ENCODE data around the gene GBF1.

The GBF1 gene

DNA sequence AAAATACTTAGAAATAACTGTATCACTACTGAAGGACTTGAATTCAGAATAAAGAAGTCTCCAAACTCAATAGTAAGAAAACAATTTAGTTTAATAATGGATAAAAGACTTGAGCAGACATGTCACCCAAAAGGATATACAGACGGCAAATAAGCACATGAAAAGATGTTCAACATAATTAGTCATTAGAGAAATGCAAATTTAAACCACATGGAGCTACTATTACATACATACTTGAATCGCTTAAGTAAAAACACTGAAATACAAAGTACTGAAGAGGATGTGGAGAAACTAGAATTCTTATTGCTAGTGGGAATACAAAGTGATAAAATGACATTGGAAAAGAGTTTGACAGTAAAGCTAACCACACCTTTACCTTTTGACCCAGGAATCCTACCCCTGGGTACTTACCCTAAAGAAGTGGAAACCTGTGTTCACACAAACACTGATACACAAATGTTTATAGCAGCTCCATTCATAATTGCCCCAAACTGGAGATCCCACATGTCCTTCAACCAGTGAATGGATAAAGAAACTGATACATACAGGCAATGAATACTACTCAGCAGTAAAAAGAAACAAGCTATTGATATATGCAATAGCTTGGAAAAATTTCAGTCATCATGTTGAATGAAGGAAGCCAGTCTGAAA lies 95.8 kb downstream of the GBF1 start:
- TF ChIP-seq, protein P1, sequence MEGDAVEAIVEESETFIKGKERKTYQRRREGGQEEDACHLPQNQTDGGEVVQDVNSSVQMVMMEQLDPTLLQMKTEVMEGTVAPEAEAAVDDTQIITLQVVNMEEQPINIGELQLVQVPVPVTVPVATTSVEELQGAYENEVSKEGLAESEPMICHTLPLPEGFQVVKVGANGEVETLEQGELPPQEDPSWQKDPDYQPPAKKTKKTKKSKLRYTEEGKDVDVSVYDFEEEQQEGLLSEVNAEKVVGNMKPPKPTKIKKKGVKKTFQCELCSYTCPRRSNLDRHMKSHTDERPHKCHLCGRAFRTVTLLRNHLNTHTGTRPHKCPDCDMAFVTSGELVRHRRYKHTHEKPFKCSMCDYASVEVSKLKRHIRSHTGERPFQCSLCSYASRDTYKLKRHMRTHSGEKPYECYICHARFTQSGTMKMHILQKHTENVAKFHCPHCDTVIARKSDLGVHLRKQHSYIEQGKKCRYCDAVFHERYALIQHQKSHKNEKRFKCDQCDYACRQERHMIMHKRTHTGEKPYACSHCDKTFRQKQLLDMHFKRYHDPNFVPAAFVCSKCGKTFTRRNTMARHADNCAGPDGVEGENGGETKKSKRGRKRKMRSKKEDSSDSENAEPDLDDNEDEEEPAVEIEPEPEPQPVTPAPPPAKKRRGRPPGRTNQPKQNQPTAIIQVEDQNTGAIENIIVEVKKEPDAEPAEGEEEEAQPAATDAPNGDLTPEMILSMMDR (IDR thresholded peaks at IDR 0.05; ENCODE audit: low read depth, low read length), result no peak
- Histone ChIP-seq H3K4me1 (no peaks in the 10 kb centered on the region), H3K4me3 (ENCODE audit: low read depth, low read length) (no peak overlapping the region), H3K9me3 (no peaks in the 10 kb centered on the region), H3K27me3 (no peaks in the 10 kb centered on the region), H3K36me3 (peaks cover 10% of the 10 kb centered on the region)
- DNase-seq, result no peak

DNA sequence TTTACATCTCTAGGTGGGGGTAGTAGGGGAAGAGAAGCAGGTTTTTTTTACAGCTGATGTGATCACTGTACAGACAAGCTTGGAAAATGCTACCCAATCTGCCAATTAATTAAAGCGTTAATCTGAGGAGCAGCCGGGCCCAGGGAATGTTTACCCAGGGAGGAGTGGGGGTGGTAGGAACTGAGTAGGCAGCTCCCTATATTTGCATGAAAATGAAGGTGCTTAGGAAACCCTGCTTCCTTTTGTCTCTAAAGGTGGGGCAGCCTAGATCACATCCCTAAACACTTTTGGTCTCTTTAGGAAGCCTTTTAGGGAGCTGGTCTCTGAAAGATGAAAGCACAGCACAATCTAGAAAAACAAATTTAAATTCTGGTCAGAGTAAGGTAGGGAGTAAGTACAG lies 97.1 kb downstream of the GBF1 start:
- no peak for DNase-seq
- Histone ChIP-seq H3K27me3 (no peaks in the 10 kb centered on the region), H3K9me3 (no peaks in the 10 kb centered on the region), H3K4me3 (ENCODE audit: low read depth, low read length) (no peak overlapping the region), H3K4me1 (no peaks in the 10 kb centered on the region), H3K36me3 (peaks cover 14% of the 10 kb centered on the region)
- TF ChIP-seq, protein P1 (IDR thresholded peaks at IDR 0.05; ENCODE audit: low read depth, low read length), result no peak

GRCh38 chr10:102342958-102343357 lies 97.6 kb downstream of the GBF1 start:
- Histone ChIP-seq H3K36me3 (peaks cover 14% of the 10 kb centered on the region), H3K4me3 (ENCODE audit: low read depth, low read length) (no peak overlapping the region), H3K4me1 (no peaks in the 10 kb centered on the region), H3K27me3 (no peaks in the 10 kb centered on the region), H3K9me3 (no peaks in the 10 kb centered on the region)
- TF ChIP-seq, protein P1 (IDR thresholded peaks at IDR 0.05; ENCODE audit: low read depth, low read length), result no peak
- no peak for DNase-seq

GRCh38 chr10:102344067-102344466 lies 98.7 kb downstream of the GBF1 start:
- Histone ChIP-seq H3K27me3 (no peaks in the 10 kb centered on the region), H3K4me3 (ENCODE audit: low read depth, low read length) (no peak overlapping the region), H3K4me1 (no peaks in the 10 kb centered on the region), H3K36me3 (peaks cover 14% of the 10 kb centered on the region), H3K9me3 (no peaks in the 10 kb centered on the region)
- DNase-seq, result no peak
- TF ChIP-seq, protein P1 (IDR thresholded peaks at IDR 0.05; ENCODE audit: low read depth, low read length), result no peak

DNA sequence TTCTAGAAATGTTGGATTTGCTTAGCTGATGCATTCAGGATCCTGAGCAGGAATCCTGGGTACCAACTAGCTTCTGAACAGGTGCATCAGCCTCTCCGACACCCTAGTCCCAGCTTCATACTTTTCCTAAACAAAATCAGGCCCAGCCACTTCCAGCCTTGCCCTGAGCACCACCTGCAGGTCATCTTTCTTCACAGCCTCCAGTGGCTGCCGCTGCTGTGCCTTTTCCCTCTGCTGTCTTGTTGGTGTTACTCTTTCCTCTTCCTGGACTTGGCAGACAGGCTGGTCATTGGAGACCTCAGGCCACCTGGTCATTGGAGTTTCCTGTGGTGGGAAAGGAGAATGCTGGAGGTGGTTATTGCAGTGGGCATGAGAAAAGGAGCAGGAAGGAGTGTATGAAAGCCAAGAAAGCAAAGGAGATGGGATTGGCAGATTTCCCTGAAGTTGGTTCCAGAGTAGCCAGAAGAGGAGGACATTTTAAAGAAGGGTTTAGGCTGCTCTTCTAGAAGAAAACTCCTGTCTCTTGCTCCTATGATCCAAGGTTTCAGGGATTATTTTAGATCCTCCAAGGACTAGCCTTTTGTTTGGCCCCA lies 102.0 kb downstream of the GBF1 start:
- TF ChIP-seq, protein P1 (IDR thresholded peaks at IDR 0.05; ENCODE audit: low read depth, low read length), result peak; percentile 69
- Histone ChIP-seq H3K36me3 (peaks cover 22% of the 10 kb centered on the region), H3K4me3 (ENCODE audit: low read depth, low read length) (no peak overlapping the region), H3K4me1 (no peaks in the 10 kb centered on the region), H3K9me3 (no peaks in the 10 kb centered on the region), H3K27me3 (no peaks in the 10 kb centered on the region)
- DNase-seq, result peak; percentile 43

DNA sequence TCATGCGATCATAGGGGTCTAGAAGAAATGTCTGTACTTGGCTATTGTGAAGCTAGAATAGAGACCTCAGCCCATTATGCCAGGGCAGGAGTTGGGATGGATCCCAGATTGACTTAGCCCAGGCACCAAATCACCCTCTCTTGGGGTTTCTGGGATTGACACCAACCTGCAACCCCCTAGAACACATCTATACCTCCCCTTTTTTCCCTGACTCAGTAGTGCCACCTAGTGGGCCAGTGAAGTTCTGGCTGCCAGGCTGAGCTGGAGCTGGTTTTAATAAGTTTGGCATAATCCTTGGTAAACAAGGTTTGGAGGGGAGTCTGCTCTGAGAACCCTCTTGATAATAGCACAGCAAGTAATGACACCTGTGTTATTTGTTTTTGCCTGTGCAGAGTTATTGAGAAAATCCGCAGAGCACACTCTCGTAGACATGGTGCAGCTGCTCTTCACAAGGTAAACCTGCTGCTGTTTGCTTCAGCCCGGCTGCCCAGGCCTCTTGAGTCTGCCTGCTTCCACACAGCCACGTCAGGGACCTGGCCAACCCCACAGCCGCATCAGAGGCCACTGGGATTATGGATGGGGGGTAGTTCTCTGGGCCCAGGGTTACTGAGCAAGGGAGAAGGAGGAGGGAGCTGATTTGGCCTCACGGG lies 106.9 kb downstream of the GBF1 start:
- Histone ChIP-seq H3K36me3 (peaks cover 36% of the 10 kb centered on the region), H3K4me1 (no peaks in the 10 kb centered on the region), H3K4me3 (ENCODE audit: low read depth, low read length) (no peak overlapping the region), H3K9me3 (no peaks in the 10 kb centered on the region), H3K27me3 (no peaks in the 10 kb centered on the region)
- DNase-seq, result peak; percentile 66
- TF ChIP-seq, protein P1 (IDR thresholded peaks at IDR 0.05; ENCODE audit: low read depth, low read length), result peak; percentile 95
